IPS-NIHi7 (cell line): ENCODE results near the gene KIAA0513.
"Not testable (repeated sequence)": the region's sequence is repeated elsewhere in the genome, so short reads cannot be mapped to it uniquely, and the experiment has no call there.

Experiments
- DNase-seq: peaks from one replicate; pipeline ENCODE4 v3.0.0; 2012; ENCODE audit warnings: mixed read lengths; ENCODE audit errors: extremely low spot score

KIAA0513 gene

GRCh38 chr16:85111184-85111583 lies 83.6 kb downstream of the KIAA0513 start:
- no peak for DNase-seq

- DNase-seq, result peak; percentile 56
These were observed 84.8 kb downstream of the KIAA0513 start, which contains the start of gene CIBAR2 for GRCh38 chr16:85112364-85112763. TSS of gene CIBAR2 (minus strand) at chr16:85112472. CDS start at chr16:85112352, 120 bp downstream.

GRCh38 chr16:85113168-85113733 lies 85.7 kb downstream of the KIAA0513 start:
- DNase-seq, result no peak

GRCh38 chr16:85113913-85114312 lies 86.3 kb downstream of the KIAA0513 start:
- no peak for DNase-seq

- DNase-seq, result peak; percentile 96
These were observed 87.4 kb downstream of the KIAA0513 start for GRCh38 chr16:85114909-85115567.

GRCh38 chr16:85117418-85117817 lies 89.8 kb downstream of the KIAA0513 start:
- DNase-seq, result no peak

GRCh38 chr16:85120006-85120340 lies 92.4 kb downstream of the KIAA0513 start:
- no peak for DNase-seq

GRCh38 chr16:85123441-85123840 lies 95.8 kb downstream of the KIAA0513 start:
- DNase-seq, result not testable (repeated sequence)

- no peak for DNase-seq
These were observed 96.5 kb downstream of the KIAA0513 start for GRCh38 chr16:85123891-85124635.

- DNase-seq, result no peak
These were observed 97.2 kb downstream of the KIAA0513 start for GRCh38 chr16:85124636-85125346.

GRCh38 chr16:85125570-85126393 lies 98.2 kb downstream of the KIAA0513 start:
- no peak for DNase-seq

- DNase-seq, result no peak
These were observed 98.8 kb downstream of the KIAA0513 start for GRCh38 chr16:85126394-85126704.

GRCh38 chr16:85126705-85127378 lies 99.2 kb downstream of the KIAA0513 start:
- DNase-seq, result peak; percentile 76

GRCh38 chr16:85127379-85127723 lies 99.8 kb downstream of the KIAA0513 start:
- DNase-seq, result no peak

GRCh38 chr16:85128079-85128837 lies 100.7 kb downstream of the KIAA0513 start:
- DNase-seq, result no peak

- no peak for DNase-seq
These were observed 102.5 kb downstream of the KIAA0513 start for GRCh38 chr16:85129876-85130704.

GRCh38 chr16:85130705-85131028 lies 103.1 kb downstream of the KIAA0513 start:
- DNase-seq, result no peak

- no peak for DNase-seq
These were observed 105.1 kb downstream of the KIAA0513 start for GRCh38 chr16:85132456-85133289.

- no peak for DNase-seq
These were observed 105.7 kb downstream of the KIAA0513 start for GRCh38 chr16:85133290-85133599.
